GM12878 (cell line): ENCODE measurements around the gene INSIG2. TPM values are rescaled to one million over a fixed set of nuclear protein-coding genes. Genes with fewer than 3 reads are reported as not detected.
"Not testable (repeated sequence)": the region's sequence is repeated elsewhere in the genome, so short reads cannot be mapped to it uniquely, and the experiment has no call there.

Source experiments
- ATAC-seq: fragments of 200-7000 bp; cut with Tn5 transposase; 3 replicates; pipeline ENCODE4 v1.9.1; 2020; ENCODE audit warnings: mild to moderate bottlenecking, moderate library complexity
- BruUV-seq: library from RNA; stranded (reverse); fragments of 400-500 nt; replicated peaks from 2 replicates; lab custom pipeline; 2021; lab: Mats Ljungman, UMichigan
- CTCF ChIA-PET: fragments of 300-600 bp; sonication (Branson Sonifier 250); formaldehyde crosslinking; extraction: SDS; loops from one replicate; lab custom pipeline; 2021; ENCODE audit warnings: inconsistent platforms; lab: Yijun Ruan, JAX
- POLR2A ChIA-PET: fragments of 350-600 bp; formaldehyde crosslinking; extraction: SDS; loops from one replicate; lab custom pipeline; 2021; ENCODE audit warnings: inconsistent platforms; lab: Charles Lee
- RAD21 ChIA-PET: fragments of 300-600 bp; sonication (Branson Sonifier 250); formaldehyde crosslinking; loops from one replicate; lab custom pipeline; 2023; ENCODE audit warnings: antibody characterized with exemption; ENCODE audit not compliant: unreplicated experiment; lab: Charles Lee
- SMC1A ChIA-PET: fragments of 300-600 bp; sonication (Branson Sonifier 250); formaldehyde crosslinking; loops from one replicate; lab custom pipeline; 2023; ENCODE audit not compliant: unreplicated experiment, uncharacterized antibody; lab: Charles Lee
- DNase-seq: peaks from one replicate; pipeline ENCODE4 v3.0.0-alpha.2; 2011; ENCODE audit warnings: low read depth, low spot score
- FAIRE-seq: peaks from 3 replicates; lab custom pipeline; 2011; peaks lifted over from hg19 to GRCh38; lab: Jason Lieb, UNC
- H2AFZ ChIP-seq: 2 replicates; pipeline ENCODE4 v1.6.0; 2011; ENCODE audit warnings: low read depth, low read length, control low read depth; ENCODE audit not compliant: control insufficient read depth
- H3K27ac ChIP-seq: 2 replicates; pipeline ENCODE4 v1.5.1; 2011; ENCODE audit warnings: control low read depth; ENCODE audit not compliant: control insufficient read depth, insufficient read depth
- H3K27me3 ChIP-seq, 2 experiments: replicated peaks in 1 of 2; 2 replicates each; pipeline versions ENCODE4 v1.6.0 to v1.6.1; 2011; ENCODE audit warnings: low read length in 1 of 2; ENCODE audit not compliant: control insufficient read depth in 2 of 2, insufficient read depth in 2 of 2
- H3K36me3 ChIP-seq, 2 experiments: 2 replicates each; pipeline ENCODE4 v1.5.1; 2011; ENCODE audit warnings: low read length in 1 of 2; ENCODE audit not compliant: control insufficient read depth in 2 of 2, insufficient read depth in 2 of 2
- H3K4me1 ChIP-seq: 2 replicates; pipeline ENCODE4 v1.6.1; 2011; ENCODE audit warnings: mild to moderate bottlenecking, low read length, moderate library complexity, mixed read lengths; ENCODE audit not compliant: control insufficient read depth, insufficient read depth
- H3K4me2 ChIP-seq: 2 replicates; pipeline ENCODE4 v1.6.0; 2011; ENCODE audit warnings: control low read depth; ENCODE audit not compliant: control insufficient read depth, insufficient read depth
- H3K4me3 ChIP-seq: fragments of 200-600 bp; sonication (generic); 2 replicates; pipeline ENCODE4 v1.5.1; 2016
- H3K79me2 ChIP-seq: 2 replicates; pipeline ENCODE4 v1.6.0; 2011; ENCODE audit warnings: low read length; ENCODE audit not compliant: control insufficient read depth, insufficient read depth
- H3K9ac ChIP-seq: 2 replicates; pipeline ENCODE4 v1.8.0; 2011; ENCODE audit warnings: low read length, control low read depth, mixed read lengths; ENCODE audit not compliant: control insufficient read depth, insufficient read depth
- H3K9me3 ChIP-seq: replicated peaks from 3 replicates; pipeline ENCODE4 v1.5.1; 2011; ENCODE audit warnings: mild to moderate bottlenecking, low read length; ENCODE audit not compliant: control insufficient read depth, insufficient read depth
- H4K20me1 ChIP-seq: 2 replicates; pipeline ENCODE4 v1.6.0; 2011; ENCODE audit not compliant: control insufficient read depth, insufficient read depth
- KAT2A ChIP-seq: conservative IDR thresholded peaks from 2 replicates; pipeline ENCODE4 v1.6.1; 2011; ENCODE audit warnings: low read depth, low read length; ENCODE audit not compliant: control insufficient read depth
- RELA ChIP-seq: fragments of 450-650 bp; IDR thresholded peaks from 2 replicates; pipeline ENCODE4 v1.8.0; 2014; ENCODE audit warnings: borderline replicate concordance; ENCODE audit not compliant: partially characterized antibody
- SIN3A ChIP-seq: IDR thresholded peaks from 2 replicates; pipeline ENCODE4 v1.6.1; 2012; ENCODE audit warnings: low read depth, low read length, improper control_type of control experiment
- SP1 ChIP-seq: IDR thresholded peaks from one replicate; pipeline ENCODE4 v1.6.1; 2011; ENCODE audit warnings: low read depth, low read length
- STAT1 ChIP-seq: fragments of 450-650 bp; conservative IDR thresholded peaks from 2 replicates; pipeline ENCODE4 v1.6.1; 2014; ENCODE audit warnings: antibody characterized with exemption, mild to moderate bottlenecking
- YY1 ChIP-seq: IDR thresholded peaks from 2 replicates; pipeline ENCODE4 v1.6.1; 2011; ENCODE audit warnings: low read depth, mild to moderate bottlenecking, low read length
- in situ Hi-C: fragments of 300-500 bp; cut with MboI; formaldehyde crosslinking; loops from 9 replicates; pipeline ENCODE4 v1.14.3; 2018; ENCODE audit warnings: mixed read lengths
- intact Hi-C: fragments of 100-400 bp; cut with micrococcal nuclease; formaldehyde crosslinking; loops from one replicate; pipeline ENCODE4 v1.14.2; 2022; ENCODE audit not compliant: unreplicated experiment
- polyA plus RNA-seq, 11 experiments: library from polyadenylated mRNA; depleted of rRNA in 4 of 11; unstranded in 6 of 11; stranded (reverse) in 5 of 11; fragments of >200 nt; fragmentation: Nextera tagmentation in 4 of 11; fragmentation: Illumina TruSeq in 1 of 11; extraction: Ambion mirVana in 4 of 11; extraction: Trizol in 1 of 11; gene quantifications; 1 replicate in 1 of 11; 2 replicates in 10 of 11; pipeline versions ENCODE4 v1.2.1 to v1.2.3, GENCODE V29; 2011 to 2016; ENCODE audit warnings: inconsistent platforms in 2 of 11, missing spikeins in 2 of 11, low read depth in 1 of 11
- total RNA-seq, 4 experiments: library from RNA; depleted of rRNA in 3 of 4; stranded (reverse); fragments of >200 nt in 3 of 4; fragmentation: Illumina TruSeq in 1 of 4; extraction: Trizol in 1 of 4; gene quantifications; 2 replicates each; pipeline versions ENCODE4 v1.2.1 to v1.2.3, GENCODE V29; 2013 to 2021

INSIG2 gene
- total and polyA plus RNA-seq, 10 of the 15 experiments (the other 5 are each of a cell fraction or from before 2014, with no cell fraction given), result 4.9 to 92.7 (median 12.0) TPM

- no peak for TF ChIP-seq KAT2A
- TF ChIP-seq SIN3A, result no peak
- TF ChIP-seq SP1, result no peak
- no peak for TF ChIP-seq YY1
- TF ChIP-seq STAT1, result no peak
- TF ChIP-seq RELA, result no peak
Measured at GRCh38 chr2:118091631-118092030, 3.4 kb downstream of the INSIG2 start (continued).

- Histone ChIP-seq H3K4me2 (peak overlapping the region; percentile 38; the same call in 1 of the 2 replicates), H3K79me2 (peaks cover 66% of the 10 kb centered on the region), H3K36me3 (peaks cover 1 to 11% of the 10 kb centered on the region in 2 experiments; a peak in 3 of 4 replicates)
- intact Hi-C loops, H4K20me1 ChIP-seq, H3K27me3 ChIP-seq, FAIRE-seq, H3K9ac ChIP-seq, H3K4me1 ChIP-seq, DNase-seq, in situ Hi-C loops, ATAC-seq, H2AFZ ChIP-seq, H3K9me3 ChIP-seq, H3K27ac ChIP-seq, BruUV-seq, H3K4me3 ChIP-seq: not testable (repeated sequence)
- SMC1A ChIA-PET, result interaction anchor here (0.9 to 7.7 kb wide), 5 partner anchors 10 to 99 kb away, joined by 3 to 48 read pairs (median 8); no protein-coding TSS in a partner anchor
- CTCF ChIA-PET, result interaction anchor here (1.0 to 2.8 kb wide), 3 partner anchors 9 to 91 kb away, joined by 3 to 10 read pairs (median 9); no protein-coding TSS in a partner anchor
- RAD21 ChIA-PET, result interaction anchor here (1.1 kb wide), 1 partner anchor 47 kb away, joined by 5 read pairs; no protein-coding TSS in a partner anchor
- POLR2A ChIA-PET, result interaction anchor here (1.4 to 1.5 kb wide), 2 partner anchors 8 to 37 kb away, joined by 3 read pairs; no protein-coding TSS in a partner anchor
Measured at GRCh38 chr2:118094102-118094501, 5.8 kb downstream of the INSIG2 start.
